ENCODE results near the gene PERM1. TPM values are rescaled to one million over a fixed set of nuclear protein-coding genes. Genes with fewer than 3 reads are reported as not detected.
"Not testable (repeated sequence)": the region's sequence is repeated elsewhere in the genome, so short reads cannot be mapped to it uniquely, and the experiment has no call there.

Gene PERM1
- total and polyA plus RNA-seq, 2 donors (not counting 1 experiment from before 2014, with no cell fraction given), result not detected

DNA sequence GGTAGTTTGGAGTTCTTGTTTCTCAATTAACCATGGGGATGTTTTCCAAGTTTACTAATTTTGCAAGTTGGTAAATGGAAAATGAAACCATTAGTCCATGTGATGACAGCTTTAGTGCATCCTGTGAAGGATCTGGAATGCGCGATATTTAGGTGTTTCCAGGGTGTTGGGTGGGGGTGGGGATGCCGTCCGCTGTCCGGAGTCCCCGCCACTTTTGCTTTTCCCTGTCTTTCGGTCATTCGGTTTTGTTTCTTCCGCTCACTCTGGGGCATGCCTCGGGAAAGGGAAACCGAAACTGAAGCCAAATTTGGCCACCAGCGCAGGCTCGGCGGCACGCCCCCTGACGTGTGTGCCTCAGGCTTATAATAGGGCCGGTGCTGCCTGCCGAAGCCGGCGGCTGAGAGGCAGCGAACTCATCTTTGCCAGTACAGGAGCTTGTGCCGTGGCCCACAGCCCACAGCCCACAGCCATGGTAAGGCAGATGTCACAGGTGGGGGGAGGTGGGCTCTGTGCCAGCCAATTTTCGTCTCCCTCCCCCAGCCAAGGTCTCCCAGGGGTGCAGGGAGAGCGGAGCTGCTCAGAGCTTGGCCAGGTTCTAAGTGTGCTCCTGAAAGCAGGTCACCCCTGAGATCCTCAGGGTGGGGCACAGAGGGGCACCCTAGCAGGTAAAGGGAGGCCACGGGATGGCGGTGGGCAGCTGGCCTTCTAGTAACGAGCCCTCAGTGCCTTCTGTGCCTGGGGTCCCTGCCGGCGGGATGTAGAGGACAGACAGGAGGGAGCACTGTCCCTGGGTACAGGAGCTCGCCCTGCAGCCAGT, 31.4 kb upstream of the PERM1 start, which contains the start of gene ISG15:
ISG15 (plus strand) TSS at position 393 of the 817 bp plus-strand sequence; CDS start at position 470, 77 bp downstream.
- Mint-ChIP-seq H3K4me3 (peak within 1 kb of the TSS; percentile 95), H3K27ac (peak within 1 kb of the TSS; percentile 98), H3K9me3 (ENCODE audit: insufficient read depth) (no peaks in the 10 kb centered on the region), H3K27me3 (peaks cover 6% of the 10 kb centered on the region), H3K4me1 (peaks cover 27% of the 10 kb centered on the region)
- ATAC-seq (ENCODE audit: low read depth), result peak; percentile 96
- TF ChIP-seq CTCF (IDR thresholded peaks at IDR 0.05), result no peak
- no peak for TF ChIP-seq EZH2 (IDR thresholded peaks at IDR 0.05; ENCODE audit: borderline replicate concordance, insufficient read depth, low read depth, low read length, poor library complexity, severe bottlenecking)
- Histone ChIP-seq H3K9ac (ENCODE audit: low read length) (peak within 1 kb of the TSS; percentile 79), H4K20me1 (ENCODE audit: control insufficient read depth, insufficient read depth, low read length, poor library complexity, severe bottlenecking) (no peaks in the 10 kb centered on the region), H3K79me2 (ENCODE audit: control insufficient read depth, insufficient read depth, low read length) (peaks cover 20% of the 10 kb centered on the region), H3K4me2 (replicated peaks; ENCODE audit: low read depth, low read length, poor library complexity, severe bottlenecking) (peak within 1 kb of the TSS; percentile 96), H3K4me3 (ENCODE audit: control extremely low read depth in 1 of 5, extremely low read depth in 1 of 5, insufficient read depth in 1 of 5, low read depth in 2 of 5, low read length in 4 of 5) (peak within 1 kb of the TSS; percentile 68 to 94 (median 75)), H3K9me3 (ENCODE audit: control extremely low read depth in 1 of 3, control insufficient read depth in 2 of 3, insufficient read depth in 1 of 3, low read length in 2 of 3) (peaks cover 0 to 8% (median 0%) of the 10 kb centered on the region in 3 donors), H3K27ac (ENCODE audit: low read length in 2 of 2) (peak within 1 kb of the TSS; percentile 88 to 93), H2AFZ (ENCODE audit: insufficient read depth, low read depth, low read length, poor library complexity, severe bottlenecking) (peak within 1 kb of the TSS; percentile 91), H3K4me1 (ENCODE audit: control insufficient read depth in 2 of 2, insufficient read depth in 2 of 2, low read length in 2 of 2) (peaks cover 16 to 23% of the 10 kb centered on the region in 2 donors), H3K27me3 (replicated peaks in 1 of 4; ENCODE audit: control extremely low read depth in 1 of 4, control insufficient read depth in 3 of 4, insufficient read depth in 4 of 4, low read length in 3 of 4) (no peaks in the 10 kb centered on the region), H3K36me3 (replicated peaks in 1 of 2; ENCODE audit: control extremely low read depth in 1 of 2, control insufficient read depth in 1 of 2, extremely low read depth in 1 of 2, insufficient read depth in 2 of 2, low read length in 1 of 2) (no peaks in the 10 kb centered on the region)
- CTCF ChIA-PET, result interaction anchor here (0.6 to 2.0 kb wide), 7 partner anchors 9 to 51 kb away, joined by 3 to 13 read pairs (median 4); no protein-coding TSS in a partner anchor
- WGBS (ENCODE audit: insufficient coverage), result 6% methylated on average over 27 of the region's 30 CpGs
- peak; percentile 91 for DNase-seq
- intact Hi-C loops (cut with micrococcal nuclease), result loop anchor here (2.0 to 10.0 kb wide), 3 partner anchors 51 to 294 kb away; partner anchors contain the start of genes ACAP3, C1orf159 and PUSL1
- POLR2A ChIA-PET, result interaction anchor here (0.7 to 1.5 kb wide), 6 partner anchors 11 to 267 kb away, joined by 3 to 9 read pairs (median 4); partner anchors contain the start of genes HES4 and UBE2J2

GRCh38 chr1:1012736-1013104, 30.8 kb upstream of the PERM1 start:
- H3K27ac Mint-ChIP-seq, result peak overlapping the region; percentile 98
- peak overlapping the region; percentile 95 for H3K4me3 Mint-ChIP-seq
- H3K9me3 ChIP-seq (ENCODE audit: control extremely low read depth in 1 of 3, control insufficient read depth in 2 of 3, insufficient read depth in 1 of 3, low read length in 2 of 3); H3K36me3 ChIP-seq (replicated peaks in 1 of 2; ENCODE audit: control extremely low read depth in 1 of 2, control insufficient read depth in 1 of 2, extremely low read depth in 1 of 2, insufficient read depth in 2 of 2, low read length in 1 of 2); DNase-seq; H3K27me3 ChIP-seq (replicated peaks in 1 of 4; ENCODE audit: control extremely low read depth in 1 of 4, control insufficient read depth in 3 of 4, insufficient read depth in 4 of 4, low read length in 3 of 4); H3K9me3 Mint-ChIP-seq (ENCODE audit: insufficient read depth); H4K20me1 ChIP-seq (ENCODE audit: control insufficient read depth, insufficient read depth, low read length, poor library complexity, severe bottlenecking): not testable (repeated sequence)
- H3K4me1 Mint-ChIP-seq, result peaks cover 27% of the 10 kb centered on the region
- POLR2A ChIA-PET, result interaction anchor here (0.7 to 1.5 kb wide), 5 partner anchors 10 to 268 kb away, joined by 3 to 9 read pairs (median 5); partner anchors contain the start of genes HES4 and UBE2J2
- CTCF ChIA-PET, result interaction anchor here (0.9 to 2.0 kb wide), 3 partner anchors 11 to 29 kb away, joined by 3 to 13 read pairs (median 13); no protein-coding TSS in a partner anchor
- Histone ChIP-seq H3K79me2 (ENCODE audit: control insufficient read depth, insufficient read depth, low read length) (peaks cover 20% of the 10 kb centered on the region), H3K27ac (ENCODE audit: low read length in 2 of 2) (peak overlapping the region; percentile 88 to 93), H3K9ac (ENCODE audit: low read length) (peak overlapping the region; percentile 79), H3K4me2 (replicated peaks; ENCODE audit: low read depth, low read length, poor library complexity, severe bottlenecking) (peak overlapping the region; percentile 96), H3K4me1 (ENCODE audit: control insufficient read depth in 2 of 2, insufficient read depth in 2 of 2, low read length in 2 of 2) (peaks cover 16 to 23% of the 10 kb centered on the region in 2 donors), H2AFZ (ENCODE audit: insufficient read depth, low read depth, low read length, poor library complexity, severe bottlenecking) (peak overlapping the region; percentile 91), H3K4me3 (ENCODE audit: control extremely low read depth in 1 of 5, extremely low read depth in 1 of 5, insufficient read depth in 1 of 5, low read depth in 2 of 5, low read length in 4 of 5) (peak overlapping the region; percentile 68 to 94 (median 75))
- intact Hi-C loops (cut with micrococcal nuclease), result loop anchor here (2.0 to 10.0 kb wide), 3 partner anchors 52 to 295 kb away; partner anchors contain the start of genes ACAP3, C1orf159 and PUSL1
- peaks cover 11% of the 10 kb centered on the region for H3K27me3 Mint-ChIP-seq
- WGBS (ENCODE audit: insufficient coverage), result 70% methylated on average over 3 of the region's 13 CpGs
- ATAC-seq (ENCODE audit: low read depth), result peak; percentile 3
